Transverse colon (tissue), 4 donors: ENCODE measurements around the gene SVOP. TPM values are rescaled to one million over a fixed set of nuclear protein-coding genes. Genes with fewer than 3 reads are reported as not detected.

Source experiments
- DNase-seq: peaks from one replicate; pipeline ENCODE4 v3.0.0-alpha.2; 2019
- H3K27ac ChIP-seq, 4 donors: fragments of 200-600 bp; sonication (generic); 2 replicates each; pipeline ENCODE4 v1.5.1; 2016 to 2018; ENCODE audit warnings: inconsistent platforms in 4 of 4
- H3K27me3 ChIP-seq: fragments of 200-600 bp; sonication (generic); 2 replicates; pipeline ENCODE4 v1.5.1; 2017; ENCODE audit warnings: inconsistent platforms
- H3K36me3 ChIP-seq, 4 donors: fragments of 200-600 bp; sonication (generic); 2 replicates each; pipeline ENCODE4 v1.5.1; 2017 to 2019; ENCODE audit warnings: inconsistent platforms in 4 of 4
- H3K4me1 ChIP-seq, 4 donors: fragments of 200-600 bp; sonication (generic); 2 replicates each; pipeline ENCODE4 v1.5.1; 2017 to 2020; ENCODE audit warnings: inconsistent platforms in 4 of 4
- H3K4me3 ChIP-seq, 4 donors: fragments of 200-600 bp; sonication (generic); 1 replicate in 1 of 4; 2 replicates in 3 of 4; pipeline versions ENCODE4 v1.5.1 to v1.6.1; 2017 to 2019; ENCODE audit warnings: inconsistent platforms in 4 of 4
- H3K9me3 ChIP-seq, 2 donors: fragments of 200-600 bp; sonication (generic); 2 replicates each; pipeline ENCODE4 v1.5.1; 2017 to 2019; ENCODE audit warnings: inconsistent platforms in 2 of 2
- EP300 ChIP-seq: sonication (generic); formaldehyde crosslinking; IDR thresholded peaks from one replicate; pipeline ENCODE4 v1.6.1; 2017; ENCODE audit warnings: antibody characterized with exemption, low read depth
- POLR2A ChIP-seq: fragments of 450-650 bp; IDR thresholded peaks from one replicate; pipeline ENCODE4 v1.6.1; 2016; ENCODE audit warnings: antibody characterized with exemption, mild to moderate bottlenecking, moderate library complexity
- POLR2AphosphoS5 ChIP-seq, 3 donors: sonication (generic); formaldehyde crosslinking; IDR thresholded peaks; one replicate each; pipeline ENCODE4 v1.6.1; 2016; ENCODE audit warnings: antibody characterized with exemption in 3 of 3
- WGBS, 2 donors: methylation state at CpG; one replicate each; pipeline ENCODE4 v1.1.5; 2018; ENCODE audit warnings: low coverage in 1 of 2; 5-methylcytosine and 5-hydroxymethylcytosine counted together
- in situ Hi-C, 4 donors: fragments of 200-750 bp; cut with MboI; loops; one replicate each; pipeline versions ENCODE4 v1.15.0 to v1.15.1; 2017; ENCODE audit warnings: low sequenced_read_pairs in 3 of 4, low pct_ligation_motif_present in 1 of 4, low pct_unique_long_range_greater_than_20kb in 1 of 4
- intact Hi-C: fragments of 100-400 bp; cut with DNase I; formaldehyde crosslinking; loops from one replicate; pipeline ENCODE4 v1.15.1; 2023; ENCODE audit warnings: low total_unique reads
- total RNA-seq, 4 donors: library from RNA; depleted of rRNA; stranded (reverse); fragments of >200 nt; gene quantifications; one replicate each; pipeline ENCODE4 v1.1.0, GENCODE V29; 2016
- TF ChIP-seq, protein P1 (sequence below), 5 experiments: fragments of 200-600 bp in 3 of 5; fragments of 450-650 bp in 2 of 5; sonication (generic) in 3 of 5; IDR thresholded peaks; 1 replicate in 2 of 5; 2 replicates in 3 of 5; pipeline ENCODE4 v1.5.1; 2016 to 2017; ENCODE audit warnings: antibody characterized with exemption in 5 of 5, inconsistent platforms in 3 of 5, mild to moderate bottlenecking in 2 of 5, moderate library complexity in 1 of 5

SVOP gene
- total RNA-seq, 4 donors from 2014 or later = 0.16 to 0.55 TPM; not detected in 2

DNA sequence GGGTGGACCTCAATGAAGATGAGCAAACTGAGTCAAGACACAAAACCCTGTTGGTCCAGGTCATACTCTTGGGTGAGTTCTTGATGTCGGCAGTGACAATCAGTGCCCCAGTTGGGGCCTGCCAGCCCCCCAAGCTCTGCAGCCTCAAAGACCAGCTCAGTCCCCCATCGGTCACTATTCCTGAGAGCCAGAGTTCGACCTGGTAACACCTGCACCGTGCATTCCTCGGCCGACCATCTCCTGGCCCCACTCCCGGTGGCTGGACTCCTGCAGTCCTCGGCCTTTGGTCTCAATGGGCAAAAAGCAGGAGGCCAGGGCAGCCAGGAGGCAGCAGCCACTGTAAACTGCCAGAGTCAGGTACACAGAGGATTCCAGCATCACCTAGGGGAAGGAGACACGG is 108.5 kb downstream of the SVOP start:
- no peak for DNase-seq
- Histone ChIP-seq H3K27ac (no peak overlapping the region), H3K36me3 (no peaks in the 10 kb centered on the region), H3K27me3 (no peaks in the 10 kb centered on the region), H3K9me3 (no peaks in the 10 kb centered on the region), H3K4me3 (no peak overlapping the region), H3K4me1 (no peaks in the 10 kb centered on the region)
- in situ Hi-C loops = no loop called here
- TF ChIP-seq, protein P1, sequence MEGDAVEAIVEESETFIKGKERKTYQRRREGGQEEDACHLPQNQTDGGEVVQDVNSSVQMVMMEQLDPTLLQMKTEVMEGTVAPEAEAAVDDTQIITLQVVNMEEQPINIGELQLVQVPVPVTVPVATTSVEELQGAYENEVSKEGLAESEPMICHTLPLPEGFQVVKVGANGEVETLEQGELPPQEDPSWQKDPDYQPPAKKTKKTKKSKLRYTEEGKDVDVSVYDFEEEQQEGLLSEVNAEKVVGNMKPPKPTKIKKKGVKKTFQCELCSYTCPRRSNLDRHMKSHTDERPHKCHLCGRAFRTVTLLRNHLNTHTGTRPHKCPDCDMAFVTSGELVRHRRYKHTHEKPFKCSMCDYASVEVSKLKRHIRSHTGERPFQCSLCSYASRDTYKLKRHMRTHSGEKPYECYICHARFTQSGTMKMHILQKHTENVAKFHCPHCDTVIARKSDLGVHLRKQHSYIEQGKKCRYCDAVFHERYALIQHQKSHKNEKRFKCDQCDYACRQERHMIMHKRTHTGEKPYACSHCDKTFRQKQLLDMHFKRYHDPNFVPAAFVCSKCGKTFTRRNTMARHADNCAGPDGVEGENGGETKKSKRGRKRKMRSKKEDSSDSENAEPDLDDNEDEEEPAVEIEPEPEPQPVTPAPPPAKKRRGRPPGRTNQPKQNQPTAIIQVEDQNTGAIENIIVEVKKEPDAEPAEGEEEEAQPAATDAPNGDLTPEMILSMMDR (IDR thresholded peaks at IDR 0.05) = no peak
- 88 to 100% methylated on average over 1 to 9 of the region's 9 CpGs for WGBS, 2 donors
- intact Hi-C loops = no loop called here

DNA sequence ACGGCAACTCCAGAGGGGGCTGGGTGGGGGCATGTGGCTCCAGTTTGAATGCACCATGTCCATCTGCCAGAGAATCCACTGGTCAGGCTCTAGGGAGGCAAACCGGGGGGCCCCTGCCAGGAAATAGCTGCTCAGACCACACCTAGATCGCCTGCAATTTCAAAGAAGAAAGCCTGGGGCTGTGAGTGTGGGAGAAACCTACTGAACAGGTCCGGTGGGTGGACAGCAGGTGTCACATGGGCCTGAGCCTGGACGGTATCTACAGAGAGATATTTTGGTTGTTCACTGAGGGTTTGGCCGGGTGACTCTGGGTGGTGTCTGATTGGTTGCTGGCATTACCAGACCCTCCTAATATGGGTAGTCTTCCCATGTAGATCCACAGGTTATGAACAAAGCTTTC is 109.0 kb downstream of the SVOP start:
- 51% methylated on average over 5 of the region's 6 CpGs; no CpG with 5 or more reads in 1 of the 2 donors for WGBS, 2 donors
- TF ChIP-seq, protein P1 (IDR thresholded peaks at IDR 0.05) = no peak
- TF ChIP-seq POLR2AphosphoS5 (IDR thresholded peaks at IDR 0.05) = no peak
- no peak for TF ChIP-seq EP300
- TF ChIP-seq POLR2A = no peak
- H3K9me3 ChIP-seq = no peaks in the 10 kb centered on the region
- H3K4me1 ChIP-seq = no peaks in the 10 kb centered on the region
- no peak overlapping the region for H3K27ac ChIP-seq
- in situ Hi-C loops = no loop called here
- H3K27me3 ChIP-seq = no peaks in the 10 kb centered on the region
- no peak for DNase-seq
- no peaks in the 10 kb centered on the region for H3K36me3 ChIP-seq
- no peak overlapping the region for H3K4me3 ChIP-seq
- intact Hi-C loops = no loop called here

DNA sequence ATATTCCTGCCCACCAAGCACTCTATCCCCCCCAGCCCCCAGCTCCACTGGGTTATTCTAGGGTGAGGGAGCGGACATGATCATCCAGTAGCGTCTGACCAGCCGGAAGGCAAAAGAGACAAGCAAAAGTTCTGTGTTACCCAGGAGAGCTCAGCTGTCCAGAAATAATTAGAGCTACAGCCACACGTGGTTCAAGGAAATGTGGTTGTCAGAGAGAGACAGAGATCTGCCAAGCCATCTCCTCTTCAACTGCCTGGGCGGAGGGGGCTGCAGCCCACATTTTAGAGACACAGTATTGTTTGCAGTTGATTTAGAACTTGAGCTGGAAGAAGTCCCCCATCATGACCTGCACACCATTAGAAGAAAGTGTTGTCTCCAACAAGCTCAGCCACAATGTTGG is 110.5 kb downstream of the SVOP start:
- 77 to 100% methylated on average over 1 to 5 of the region's 5 CpGs for WGBS, 2 donors
- H3K4me3 ChIP-seq = no peak overlapping the region
- in situ Hi-C loops = no loop called here

DNA sequence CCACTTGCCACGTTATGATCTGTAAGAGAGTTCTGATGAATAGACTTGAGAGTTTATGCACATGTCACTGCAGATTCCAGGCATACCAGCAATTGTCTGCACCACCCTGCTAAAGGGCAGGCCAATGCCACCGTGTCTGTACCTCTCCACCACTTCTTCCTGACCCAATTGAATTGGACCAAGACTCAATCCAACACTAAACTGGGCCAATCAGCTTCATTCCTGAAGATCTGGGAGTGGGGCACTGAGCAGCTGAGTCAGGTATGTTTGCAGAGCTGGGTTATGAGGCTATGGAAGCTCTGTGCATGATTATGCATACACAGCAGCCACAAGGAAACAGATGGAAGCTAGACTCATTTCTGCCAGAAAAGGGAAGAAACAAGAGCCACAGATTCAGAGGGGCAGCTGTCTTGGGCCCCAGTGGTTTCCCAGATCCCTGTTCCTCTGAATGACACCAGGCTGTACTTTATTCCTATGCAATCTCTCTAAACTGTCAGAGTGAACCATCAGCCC is 113.0 kb downstream of the SVOP start:
- 42% methylated on average over 2 of the region's 2 CpGs; no CpG with 5 or more reads in 1 of the 2 donors for WGBS, 2 donors
- Histone ChIP-seq H3K4me3 (no peak overlapping the region), H3K27ac (peak overlapping the region in 1 of 4 donors; percentile 20), H3K36me3 (no peaks in the 10 kb centered on the region), H3K4me1 (no peaks in the 10 kb centered on the region), H3K27me3 (no peaks in the 10 kb centered on the region), H3K9me3 (no peaks in the 10 kb centered on the region)
- intact Hi-C loops = no loop called here
- no peak for DNase-seq
- in situ Hi-C loops = no loop called here
- TF ChIP-seq, protein P1 (IDR thresholded peaks at IDR 0.05) = no peak
- TF ChIP-seq POLR2A (no peak), POLR2AphosphoS5 (IDR thresholded peaks at IDR 0.05) (no peak), EP300 (no peak)

More for the DNA sequence above, 110.5 kb downstream of the SVOP start:
- Histone ChIP-seq H3K9me3 (no peaks in the 10 kb centered on the region), H3K27me3 (no peaks in the 10 kb centered on the region), H3K36me3 (no peaks in the 10 kb centered on the region), H3K4me1 (no peaks in the 10 kb centered on the region), H3K27ac (no peak overlapping the region)
- intact Hi-C loops = no loop called here
- no peak for DNase-seq
- TF ChIP-seq, protein P1 (IDR thresholded peaks at IDR 0.05) = no peak
- TF ChIP-seq POLR2A (no peak), EP300 (no peak)
